Measurements from ENCODE around the gene WDR88.

WDR88 gene

DNA sequence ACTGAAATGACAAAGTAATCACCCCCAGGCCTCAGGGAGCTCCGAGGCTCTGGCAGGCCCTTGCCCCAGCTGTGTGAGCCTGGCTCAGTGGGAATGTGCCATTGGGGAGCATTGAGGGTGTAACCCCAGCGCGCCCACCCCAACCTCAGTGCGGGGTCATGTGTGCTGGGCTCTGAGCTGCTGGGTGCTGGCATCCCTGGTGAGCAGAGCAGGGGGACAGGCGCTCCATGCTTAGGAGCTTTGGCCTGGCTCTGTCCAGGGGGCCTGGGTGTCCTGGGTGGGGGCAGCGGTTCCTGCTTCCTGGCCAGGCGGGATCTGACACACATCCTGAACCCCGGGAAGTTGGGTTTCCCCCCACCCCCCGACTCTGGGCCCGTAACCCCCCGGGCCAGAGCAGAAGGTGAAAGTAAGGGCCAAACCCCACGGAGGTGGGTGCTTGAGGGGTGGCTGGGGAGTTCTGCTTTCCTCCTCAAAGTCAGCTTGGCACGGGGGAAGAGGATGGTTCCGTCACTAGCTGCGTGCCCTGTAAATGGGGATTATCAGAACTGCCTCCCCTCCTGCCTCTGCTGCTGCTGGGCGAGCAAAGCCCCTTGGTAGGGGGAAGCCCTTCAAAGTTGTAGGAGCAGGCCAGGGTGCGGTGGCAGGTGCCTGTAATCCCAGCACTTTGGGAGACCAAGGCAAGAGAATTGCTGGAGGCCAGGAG, 63.9 kb downstream of the WDR88 start:
- no peak for DNase-seq (ENCODE audit: low read depth)
- TF ChIP-seq, protein P1, sequence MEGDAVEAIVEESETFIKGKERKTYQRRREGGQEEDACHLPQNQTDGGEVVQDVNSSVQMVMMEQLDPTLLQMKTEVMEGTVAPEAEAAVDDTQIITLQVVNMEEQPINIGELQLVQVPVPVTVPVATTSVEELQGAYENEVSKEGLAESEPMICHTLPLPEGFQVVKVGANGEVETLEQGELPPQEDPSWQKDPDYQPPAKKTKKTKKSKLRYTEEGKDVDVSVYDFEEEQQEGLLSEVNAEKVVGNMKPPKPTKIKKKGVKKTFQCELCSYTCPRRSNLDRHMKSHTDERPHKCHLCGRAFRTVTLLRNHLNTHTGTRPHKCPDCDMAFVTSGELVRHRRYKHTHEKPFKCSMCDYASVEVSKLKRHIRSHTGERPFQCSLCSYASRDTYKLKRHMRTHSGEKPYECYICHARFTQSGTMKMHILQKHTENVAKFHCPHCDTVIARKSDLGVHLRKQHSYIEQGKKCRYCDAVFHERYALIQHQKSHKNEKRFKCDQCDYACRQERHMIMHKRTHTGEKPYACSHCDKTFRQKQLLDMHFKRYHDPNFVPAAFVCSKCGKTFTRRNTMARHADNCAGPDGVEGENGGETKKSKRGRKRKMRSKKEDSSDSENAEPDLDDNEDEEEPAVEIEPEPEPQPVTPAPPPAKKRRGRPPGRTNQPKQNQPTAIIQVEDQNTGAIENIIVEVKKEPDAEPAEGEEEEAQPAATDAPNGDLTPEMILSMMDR (IDR thresholded peaks at IDR 0.05; ENCODE audit: control insufficient read depth, extremely low read depth, insufficient read depth) = no peak
- peak overlapping the region; percentile 72 for H3K4me3 ChIP-seq (ENCODE audit: low read depth, low read length)

GRCh38 chr19:33196446-33197193, 64.7 kb downstream of the WDR88 start:
- TF ChIP-seq, protein P1 (IDR thresholded peaks at IDR 0.05; ENCODE audit: control insufficient read depth, extremely low read depth, insufficient read depth) = no peak
- H3K4me3 ChIP-seq (ENCODE audit: low read depth, low read length) = no peak overlapping the region
- DNase-seq (ENCODE audit: low read depth) = no peak

- DNase-seq (ENCODE audit: low read depth) = no peak
- TF ChIP-seq, protein P1 (IDR thresholded peaks at IDR 0.05; ENCODE audit: control insufficient read depth, extremely low read depth, insufficient read depth) = no peak
Observed at GRCh38 chr19:33197591-33198000, 65.7 kb downstream of the WDR88 start.

DNA sequence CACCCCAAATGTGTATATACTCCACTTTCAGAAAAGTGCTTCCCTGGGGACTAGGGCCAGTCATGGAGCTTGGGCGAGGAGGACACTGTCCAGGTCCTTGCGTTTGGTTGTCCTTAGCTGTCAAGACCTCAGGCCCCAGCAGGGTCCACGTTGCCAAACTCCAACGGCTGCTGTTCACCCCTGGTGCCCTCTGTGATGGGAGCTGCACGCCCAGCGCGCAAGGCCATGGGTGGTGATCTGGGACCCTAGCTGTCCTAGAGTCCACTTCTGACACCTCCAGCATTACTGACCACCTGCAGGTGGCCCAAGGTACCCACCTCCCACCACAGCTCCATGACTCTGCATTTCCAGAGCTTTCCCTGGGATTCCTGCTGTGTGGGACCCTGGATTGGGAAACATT, 66.3 kb downstream of the WDR88 start:
- H3K4me3 ChIP-seq (ENCODE audit: low read depth, low read length) = no peak overlapping the region
- TF ChIP-seq, protein P1 (IDR thresholded peaks at IDR 0.05; ENCODE audit: control insufficient read depth, extremely low read depth, insufficient read depth) = no peak
- no peak for DNase-seq (ENCODE audit: low read depth)

More at GRCh38 chr19:33197591-33198000, 65.7 kb downstream of the WDR88 start:
- no peak overlapping the region for H3K4me3 ChIP-seq (ENCODE audit: low read depth, low read length)

DNA sequence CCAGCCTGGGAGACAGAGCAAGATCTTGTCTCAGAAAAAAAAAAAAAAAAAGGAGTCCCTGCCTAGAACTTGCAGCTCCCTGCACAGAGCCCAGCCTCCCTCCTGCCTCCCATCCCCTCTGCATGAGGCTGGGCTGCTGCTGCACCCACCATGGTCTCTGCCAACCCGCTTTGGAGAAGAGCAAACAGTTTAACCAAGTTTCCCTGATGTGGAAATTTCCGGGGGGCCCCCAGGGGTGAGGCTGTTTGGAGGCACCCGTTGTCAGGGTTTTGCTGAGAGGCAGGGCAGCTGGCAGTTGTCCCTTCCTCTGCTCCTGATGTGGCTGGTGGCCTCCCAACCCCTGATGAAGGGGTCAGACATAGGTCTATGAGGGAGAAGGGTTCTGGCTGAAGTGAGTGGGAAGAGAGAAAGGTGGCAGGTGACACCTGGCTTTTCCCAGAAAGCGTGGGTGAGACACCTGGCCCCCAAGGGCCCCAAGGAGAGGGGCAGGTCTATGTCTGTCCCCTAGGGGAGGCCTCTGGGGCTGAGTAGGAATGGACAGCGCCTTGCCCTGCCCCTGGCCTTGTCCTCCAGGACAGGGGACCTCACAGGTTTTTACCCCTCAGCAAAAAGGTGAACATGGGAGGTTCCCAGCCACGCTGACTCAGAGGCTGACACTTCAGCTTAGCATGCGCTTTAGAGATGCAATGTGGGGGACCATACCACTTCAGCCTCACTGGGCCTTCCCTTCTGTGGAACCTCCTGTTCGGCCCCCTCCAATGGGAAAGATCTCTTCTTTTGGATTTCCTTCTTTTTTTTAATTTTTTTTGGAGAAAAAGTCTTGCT, 67.7 kb downstream of the WDR88 start:
- no peak for DNase-seq (ENCODE audit: low read depth)
- no peak overlapping the region for H3K4me3 ChIP-seq (ENCODE audit: low read depth, low read length)
- TF ChIP-seq, protein P1 (IDR thresholded peaks at IDR 0.05; ENCODE audit: control insufficient read depth, extremely low read depth, insufficient read depth) = no peak

DNA sequence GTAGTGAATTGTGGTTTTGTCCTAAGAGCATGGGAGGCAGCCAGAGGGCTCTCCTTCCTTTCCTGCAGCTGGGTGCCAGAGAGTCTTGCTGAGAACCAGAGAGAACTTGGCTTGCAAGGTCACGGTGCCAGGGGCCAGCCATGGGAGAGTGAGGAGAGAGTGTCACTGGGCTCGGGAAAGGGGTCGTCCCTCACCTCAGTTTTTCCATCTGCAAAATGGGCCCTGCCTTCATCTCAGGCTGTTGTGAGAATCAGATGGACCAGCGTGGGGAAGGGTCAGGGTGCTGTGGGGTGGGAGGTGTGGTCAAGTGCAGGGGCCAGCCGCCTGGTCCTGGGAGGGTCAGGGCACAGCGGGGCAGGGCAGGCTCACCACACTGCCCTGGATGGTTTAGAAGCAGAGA, 69.6 kb downstream of the WDR88 start:
- DNase-seq (ENCODE audit: low read depth) = no peak
- H3K4me3 ChIP-seq (ENCODE audit: low read depth, low read length) = no peak overlapping the region
- TF ChIP-seq, protein P1 (IDR thresholded peaks at IDR 0.05; ENCODE audit: control insufficient read depth, extremely low read depth, insufficient read depth) = no peak
